ENCODE measurements around the gene ROBO1.

The ROBO1 gene

GRCh38 chr3:79412537-79412936 is 355.3 kb downstream of the ROBO1 start:
- TF ChIP-seq ZFX (IDR thresholded peaks at IDR 0.05), result no peak
- TF ChIP-seq, protein P1, sequence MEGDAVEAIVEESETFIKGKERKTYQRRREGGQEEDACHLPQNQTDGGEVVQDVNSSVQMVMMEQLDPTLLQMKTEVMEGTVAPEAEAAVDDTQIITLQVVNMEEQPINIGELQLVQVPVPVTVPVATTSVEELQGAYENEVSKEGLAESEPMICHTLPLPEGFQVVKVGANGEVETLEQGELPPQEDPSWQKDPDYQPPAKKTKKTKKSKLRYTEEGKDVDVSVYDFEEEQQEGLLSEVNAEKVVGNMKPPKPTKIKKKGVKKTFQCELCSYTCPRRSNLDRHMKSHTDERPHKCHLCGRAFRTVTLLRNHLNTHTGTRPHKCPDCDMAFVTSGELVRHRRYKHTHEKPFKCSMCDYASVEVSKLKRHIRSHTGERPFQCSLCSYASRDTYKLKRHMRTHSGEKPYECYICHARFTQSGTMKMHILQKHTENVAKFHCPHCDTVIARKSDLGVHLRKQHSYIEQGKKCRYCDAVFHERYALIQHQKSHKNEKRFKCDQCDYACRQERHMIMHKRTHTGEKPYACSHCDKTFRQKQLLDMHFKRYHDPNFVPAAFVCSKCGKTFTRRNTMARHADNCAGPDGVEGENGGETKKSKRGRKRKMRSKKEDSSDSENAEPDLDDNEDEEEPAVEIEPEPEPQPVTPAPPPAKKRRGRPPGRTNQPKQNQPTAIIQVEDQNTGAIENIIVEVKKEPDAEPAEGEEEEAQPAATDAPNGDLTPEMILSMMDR (conservative IDR thresholded peaks at IDR 0.05), result no peak
- H3K27ac ChIP-seq, result no peak overlapping the region

DNA sequence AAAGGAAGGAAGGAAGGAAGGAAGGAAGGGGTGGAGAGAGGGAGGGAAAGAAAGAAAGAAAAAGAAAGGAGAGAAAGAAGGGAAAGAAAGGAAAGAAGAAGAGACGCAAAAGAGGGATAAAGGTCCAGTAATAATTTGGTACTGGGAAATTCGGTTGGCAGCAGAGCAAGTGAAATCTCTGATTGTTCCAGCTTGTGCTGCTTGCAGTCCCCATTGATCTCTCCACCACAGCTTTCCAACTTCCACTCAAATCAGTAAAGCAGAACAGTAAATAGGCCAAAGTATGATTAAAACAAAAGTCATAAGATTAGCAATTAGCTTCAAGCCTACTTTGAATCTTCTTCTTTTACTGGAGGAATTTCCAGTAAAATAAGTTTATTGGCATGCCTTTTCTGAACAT is 357.2 kb downstream of the ROBO1 start:
- TF ChIP-seq ZFX (IDR thresholded peaks at IDR 0.05), result no peak
- TF ChIP-seq, protein P1 (conservative IDR thresholded peaks at IDR 0.05), result no peak
- H3K27ac ChIP-seq, result no peak overlapping the region

DNA sequence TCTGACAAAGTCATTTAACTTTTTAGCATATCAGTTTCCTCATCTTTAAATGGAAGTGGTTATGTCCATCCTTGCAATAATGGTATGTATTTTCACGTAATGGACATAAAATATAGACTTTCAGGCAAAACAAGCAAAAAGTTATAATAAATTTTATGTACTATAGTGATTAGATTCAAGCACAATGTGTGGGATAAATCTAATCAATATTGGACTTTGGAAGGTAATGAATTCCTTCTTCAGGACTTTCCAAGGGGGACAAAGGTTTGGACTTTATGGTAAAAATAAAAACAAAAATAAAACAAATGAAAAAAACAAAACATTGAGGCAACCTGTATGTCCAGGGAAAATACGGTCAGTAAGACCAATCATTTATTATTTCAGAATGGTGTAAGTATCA is 357.7 kb downstream of the ROBO1 start:
- no peak overlapping the region for H3K27ac ChIP-seq
- TF ChIP-seq, protein P1 (conservative IDR thresholded peaks at IDR 0.05), result no peak
- TF ChIP-seq ZFX (IDR thresholded peaks at IDR 0.05), result no peak

DNA sequence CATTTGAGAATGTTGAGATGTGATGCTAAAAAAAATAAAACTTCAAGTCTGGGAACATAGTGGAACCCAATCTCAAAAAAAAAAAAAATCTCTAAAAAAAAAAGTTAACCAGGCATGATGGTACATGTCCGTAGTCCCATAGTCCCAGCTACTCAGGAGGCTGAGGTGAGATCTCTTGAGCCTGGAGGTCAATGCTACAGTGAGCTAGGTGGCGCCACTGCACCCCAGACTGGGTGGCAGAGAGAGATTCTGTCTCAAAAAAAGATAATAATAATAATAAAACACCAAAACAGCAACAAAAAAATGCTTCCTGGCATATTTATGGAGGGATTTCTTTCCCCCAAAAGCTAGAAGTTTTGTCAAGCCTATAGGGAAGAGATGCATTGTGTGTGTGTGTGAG is 361.6 kb downstream of the ROBO1 start:
- TF ChIP-seq, protein P1 (conservative IDR thresholded peaks at IDR 0.05), result peak; percentile 31
- TF ChIP-seq ZFX (IDR thresholded peaks at IDR 0.05), result no peak
- H3K27ac ChIP-seq, result no peak overlapping the region

DNA sequence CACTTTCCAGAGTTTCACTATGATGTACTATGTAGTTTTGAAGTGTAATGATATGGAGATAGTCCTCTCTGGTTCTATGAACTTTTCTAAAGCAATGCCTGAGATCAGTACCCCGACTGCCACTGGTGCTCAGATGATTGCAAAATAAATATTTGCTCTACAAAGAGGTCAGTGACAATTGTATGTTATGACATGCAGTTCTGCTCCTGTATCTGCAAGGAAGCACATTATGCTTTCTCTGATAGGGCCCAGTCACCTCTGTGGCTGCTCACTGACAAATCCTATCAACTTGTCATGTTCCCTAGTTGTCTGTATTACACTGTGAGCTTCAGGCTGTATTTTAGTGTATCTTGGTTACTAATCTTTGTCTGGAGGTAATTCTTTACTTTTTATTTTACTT is 362.6 kb downstream of the ROBO1 start:
- no peak for TF ChIP-seq ZFX (IDR thresholded peaks at IDR 0.05)
- H3K27ac ChIP-seq, result no peak overlapping the region

GRCh38 chr3:79396595-79396994 is 371.2 kb downstream of the ROBO1 start:
- no peak for TF ChIP-seq ZFX (IDR thresholded peaks at IDR 0.05)
- TF ChIP-seq, protein P1 (conservative IDR thresholded peaks at IDR 0.05), result no peak
- H3K27ac ChIP-seq, result no peak overlapping the region

DNA sequence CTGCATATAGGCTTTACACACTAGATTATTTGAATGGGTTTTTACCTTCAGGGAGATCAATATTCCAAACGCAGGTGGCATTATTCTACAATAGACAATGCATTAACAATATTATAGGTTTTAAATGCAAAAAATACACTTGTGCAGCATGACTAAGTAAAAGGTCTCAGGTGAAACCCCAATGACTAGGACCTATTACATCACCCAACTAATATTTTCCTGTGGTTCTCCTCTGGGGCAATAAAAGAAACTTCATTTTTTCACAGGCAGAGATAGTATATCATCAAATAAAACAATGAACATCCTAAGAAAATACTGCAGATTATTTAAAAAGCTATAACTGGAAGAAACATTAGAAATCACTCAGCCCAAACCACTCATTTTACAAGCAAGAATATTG is 375.3 kb downstream of the ROBO1 start:
- H3K27ac ChIP-seq, result no peak overlapping the region
- no peak for TF ChIP-seq ZFX (IDR thresholded peaks at IDR 0.05)
- TF ChIP-seq, protein P1 (conservative IDR thresholded peaks at IDR 0.05), result no peak

GRCh38 chr3:79390352-79390751 is 377.4 kb downstream of the ROBO1 start:
- TF ChIP-seq ZFX (IDR thresholded peaks at IDR 0.05), result no peak
- TF ChIP-seq, protein P1 (conservative IDR thresholded peaks at IDR 0.05), result no peak
- H3K27ac ChIP-seq, result no peak overlapping the region
